GM23338 (cell line): ENCODE measurements around the gene TMEM135. TPM values are rescaled to one million over a fixed set of nuclear protein-coding genes. Genes with fewer than 3 reads are reported as not detected.
A peak's percentile ranks its signal among the peaks of the same experiment; 100 is the strongest.

Source experiments
- ATAC-seq: fragments of 200-7000 bp; cut with Tn5 transposase; 3 replicates; pipeline ENCODE4 v1.9.1; 2020
- DNase-seq: peaks from one replicate; pipeline ENCODE4 v3.0.0-alpha.2; 2015; ENCODE audit warnings: low spot score
- H2AFZ ChIP-seq: fragments of 200-600 bp; sonication (generic); 2 replicates; pipeline ENCODE4 v1.8.0; 2016; ENCODE audit warnings: antibody characterized with exemption, mild to moderate bottlenecking, moderate library complexity
- H3F3A ChIP-seq: fragments of 200-600 bp; sonication (generic); replicated peaks from 2 replicates; pipeline ENCODE4 v1.8.0; 2017; ENCODE audit warnings: antibody characterized with exemption, mixed run types, low read depth
- H3K27ac ChIP-seq: fragments of 200-600 bp; sonication (generic); 2 replicates; pipeline ENCODE4 v1.6.1; 2016; ENCODE audit warnings: low read depth
- H3K27me3 ChIP-seq: fragments of 200-600 bp; sonication (generic); 2 replicates; pipeline ENCODE4 v1.8.0; 2016; ENCODE audit warnings: mild to moderate bottlenecking, mixed run types, moderate library complexity; ENCODE audit not compliant: insufficient read depth
- H3K36me3 ChIP-seq: fragments of 200-600 bp; sonication (generic); 2 replicates; pipeline ENCODE4 v1.8.0; 2016; ENCODE audit warnings: mild to moderate bottlenecking; ENCODE audit not compliant: insufficient read depth
- H3K4me1 ChIP-seq: fragments of 200-600 bp; sonication (generic); 2 replicates; pipeline ENCODE4 v1.8.0; 2016; ENCODE audit warnings: mild to moderate bottlenecking, moderate library complexity; ENCODE audit not compliant: insufficient read depth
- H3K4me2 ChIP-seq: fragments of 200-600 bp; sonication (generic); 2 replicates; pipeline ENCODE4 v1.7.1; 2017; ENCODE audit warnings: mixed run types
- H3K4me3 ChIP-seq: fragments of 200-600 bp; sonication (generic); 2 replicates; pipeline ENCODE4 v1.6.1; 2016; ENCODE audit warnings: mixed run types
- H3K79me2 ChIP-seq: fragments of 200-600 bp; sonication (generic); replicated peaks from 2 replicates; pipeline ENCODE4 v1.8.0; 2017; ENCODE audit warnings: mild to moderate bottlenecking; ENCODE audit not compliant: insufficient read depth
- H3K9me2 ChIP-seq: fragments of 200-600 bp; sonication (generic); 2 replicates; pipeline ENCODE4 v1.8.0; 2017; ENCODE audit not compliant: insufficient read depth
- H4K20me1 ChIP-seq: fragments of 200-600 bp; sonication (generic); replicated peaks from 2 replicates; pipeline ENCODE4 v1.8.0; 2017; ENCODE audit warnings: mild to moderate bottlenecking; ENCODE audit not compliant: insufficient read depth
- H3K27ac Mint-ChIP-seq: 2 replicates; pipeline ENCODE4 v1.8.0; 2020; ENCODE audit warnings: inconsistent platforms, mild to moderate bottlenecking, moderate library complexity, mixed read lengths
- H3K27me3 Mint-ChIP-seq: 3 replicates; pipeline ENCODE4 v1.8.0; 2022; ENCODE audit warnings: low read depth, mild to moderate bottlenecking, moderate library complexity, mixed read lengths, inconsistent platforms; ENCODE audit not compliant: insufficient read depth, poor library complexity
- H3K36me3 Mint-ChIP-seq: 3 replicates; pipeline ENCODE4 v1.8.0; 2021; ENCODE audit warnings: low read depth, mild to moderate bottlenecking, inconsistent platforms, moderate library complexity, mixed read lengths
- H3K4me1 Mint-ChIP-seq: 3 replicates; pipeline ENCODE4 v1.8.0; 2020; ENCODE audit warnings: mild to moderate bottlenecking, inconsistent platforms, mixed read lengths
- H3K4me3 Mint-ChIP-seq: 3 replicates; pipeline ENCODE4 v1.8.0; 2021; ENCODE audit warnings: moderate library complexity, mild to moderate bottlenecking, inconsistent platforms, mixed read lengths
- H3K9me3 Mint-ChIP-seq: 3 replicates; pipeline ENCODE4 v1.8.0; 2020; ENCODE audit warnings: moderate library complexity, mild to moderate bottlenecking, inconsistent platforms, mixed read lengths
- CREB1 ChIP-seq: fragments of 250-450 bp; sonication (Bioruptor Pico); IDR thresholded peaks from 2 replicates; pipeline ENCODE4 v1.5.0; 2020; ENCODE audit warnings: low read depth, mild to moderate bottlenecking, moderate library complexity
- NANOG ChIP-seq: IDR thresholded peaks from 2 replicates; pipeline ENCODE4 v1.6.1; 2016; ENCODE audit warnings: antibody characterized with exemption, borderline replicate concordance
- ZNF114 ChIP-seq: fragments of 250-450 bp; sonication (Bioruptor Pico); IDR thresholded peaks from 2 replicates; pipeline ENCODE4 v1.5.0; 2020; ENCODE audit warnings: mild to moderate bottlenecking, moderate library complexity
- ZNF331 ChIP-seq: fragments of 250-450 bp; sonication (Bioruptor Pico); IDR thresholded peaks from 2 replicates; pipeline ENCODE4 v1.5.0; 2020; ENCODE audit warnings: low read depth, mild to moderate bottlenecking, moderate library complexity
- polyA plus RNA-seq: library from polyadenylated mRNA; unstranded; fragments of >200 nt; fragmentation: Nextera tagmentation; extraction: Ambion mirVana; gene quantifications from 2 replicates; pipeline ENCODE4 v1.2.1, GENCODE V29; 2016
- total RNA-seq: library from RNA; depleted of rRNA; stranded (reverse); fragments of >200 nt; shearing (Covaris generic); gene quantifications from 2 replicates; pipeline ENCODE4 v1.2.3, GENCODE V29; 2014
- TF ChIP-seq, protein P1 (sequence below): fragments of 250-450 bp; sonication (Bioruptor Pico); IDR thresholded peaks from 2 replicates; pipeline ENCODE4 v1.5.0; 2020; ENCODE audit warnings: mild to moderate bottlenecking, moderate library complexity
- TF ChIP-seq, protein P2 (sequence below): IDR thresholded peaks from one replicate; pipeline ENCODE4 v1.6.1; 2018; ENCODE audit warnings: antibody characterized with exemption; ENCODE audit not compliant: unreplicated experiment
- TF ChIP-seq, protein P3 (sequence below), 2 experiments: fragments of 200-600 bp in 1 of 2; sonication (generic) in 1 of 2; conservative IDR thresholded peaks; 2 replicates each; pipeline versions ENCODE4 v1.5.1 to v1.6.1; 2016 to 2017; ENCODE audit warnings: antibody characterized with exemption in 2 of 2, low read depth in 2 of 2, mild to moderate bottlenecking in 2 of 2, moderate library complexity in 1 of 2

The TMEM135 gene
- total and polyA plus RNA-seq, 2 experiments from 2014 or later, result 23.4 to 49.9 TPM

DNA sequence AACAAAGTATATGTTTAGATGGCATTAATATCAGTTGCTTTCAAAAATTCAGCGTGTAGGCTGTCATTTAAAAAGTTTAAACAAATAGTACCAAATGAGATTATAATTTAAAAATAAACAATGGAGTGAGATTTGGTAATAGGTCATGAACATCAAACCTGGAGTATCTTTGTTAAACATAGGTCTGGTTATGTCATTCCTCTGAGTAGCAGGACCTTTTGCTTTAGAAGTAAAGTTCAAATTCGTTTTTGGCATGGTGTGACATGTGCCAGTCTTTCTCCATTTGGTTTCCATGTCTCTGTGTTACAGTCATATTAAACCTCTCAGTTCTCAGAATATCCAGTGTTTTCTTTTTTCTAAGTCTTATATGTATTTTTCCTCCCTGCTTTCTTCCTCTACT lies 242.4 kb downstream of the TMEM135 start (continued):
- TF ChIP-seq, protein P1, sequence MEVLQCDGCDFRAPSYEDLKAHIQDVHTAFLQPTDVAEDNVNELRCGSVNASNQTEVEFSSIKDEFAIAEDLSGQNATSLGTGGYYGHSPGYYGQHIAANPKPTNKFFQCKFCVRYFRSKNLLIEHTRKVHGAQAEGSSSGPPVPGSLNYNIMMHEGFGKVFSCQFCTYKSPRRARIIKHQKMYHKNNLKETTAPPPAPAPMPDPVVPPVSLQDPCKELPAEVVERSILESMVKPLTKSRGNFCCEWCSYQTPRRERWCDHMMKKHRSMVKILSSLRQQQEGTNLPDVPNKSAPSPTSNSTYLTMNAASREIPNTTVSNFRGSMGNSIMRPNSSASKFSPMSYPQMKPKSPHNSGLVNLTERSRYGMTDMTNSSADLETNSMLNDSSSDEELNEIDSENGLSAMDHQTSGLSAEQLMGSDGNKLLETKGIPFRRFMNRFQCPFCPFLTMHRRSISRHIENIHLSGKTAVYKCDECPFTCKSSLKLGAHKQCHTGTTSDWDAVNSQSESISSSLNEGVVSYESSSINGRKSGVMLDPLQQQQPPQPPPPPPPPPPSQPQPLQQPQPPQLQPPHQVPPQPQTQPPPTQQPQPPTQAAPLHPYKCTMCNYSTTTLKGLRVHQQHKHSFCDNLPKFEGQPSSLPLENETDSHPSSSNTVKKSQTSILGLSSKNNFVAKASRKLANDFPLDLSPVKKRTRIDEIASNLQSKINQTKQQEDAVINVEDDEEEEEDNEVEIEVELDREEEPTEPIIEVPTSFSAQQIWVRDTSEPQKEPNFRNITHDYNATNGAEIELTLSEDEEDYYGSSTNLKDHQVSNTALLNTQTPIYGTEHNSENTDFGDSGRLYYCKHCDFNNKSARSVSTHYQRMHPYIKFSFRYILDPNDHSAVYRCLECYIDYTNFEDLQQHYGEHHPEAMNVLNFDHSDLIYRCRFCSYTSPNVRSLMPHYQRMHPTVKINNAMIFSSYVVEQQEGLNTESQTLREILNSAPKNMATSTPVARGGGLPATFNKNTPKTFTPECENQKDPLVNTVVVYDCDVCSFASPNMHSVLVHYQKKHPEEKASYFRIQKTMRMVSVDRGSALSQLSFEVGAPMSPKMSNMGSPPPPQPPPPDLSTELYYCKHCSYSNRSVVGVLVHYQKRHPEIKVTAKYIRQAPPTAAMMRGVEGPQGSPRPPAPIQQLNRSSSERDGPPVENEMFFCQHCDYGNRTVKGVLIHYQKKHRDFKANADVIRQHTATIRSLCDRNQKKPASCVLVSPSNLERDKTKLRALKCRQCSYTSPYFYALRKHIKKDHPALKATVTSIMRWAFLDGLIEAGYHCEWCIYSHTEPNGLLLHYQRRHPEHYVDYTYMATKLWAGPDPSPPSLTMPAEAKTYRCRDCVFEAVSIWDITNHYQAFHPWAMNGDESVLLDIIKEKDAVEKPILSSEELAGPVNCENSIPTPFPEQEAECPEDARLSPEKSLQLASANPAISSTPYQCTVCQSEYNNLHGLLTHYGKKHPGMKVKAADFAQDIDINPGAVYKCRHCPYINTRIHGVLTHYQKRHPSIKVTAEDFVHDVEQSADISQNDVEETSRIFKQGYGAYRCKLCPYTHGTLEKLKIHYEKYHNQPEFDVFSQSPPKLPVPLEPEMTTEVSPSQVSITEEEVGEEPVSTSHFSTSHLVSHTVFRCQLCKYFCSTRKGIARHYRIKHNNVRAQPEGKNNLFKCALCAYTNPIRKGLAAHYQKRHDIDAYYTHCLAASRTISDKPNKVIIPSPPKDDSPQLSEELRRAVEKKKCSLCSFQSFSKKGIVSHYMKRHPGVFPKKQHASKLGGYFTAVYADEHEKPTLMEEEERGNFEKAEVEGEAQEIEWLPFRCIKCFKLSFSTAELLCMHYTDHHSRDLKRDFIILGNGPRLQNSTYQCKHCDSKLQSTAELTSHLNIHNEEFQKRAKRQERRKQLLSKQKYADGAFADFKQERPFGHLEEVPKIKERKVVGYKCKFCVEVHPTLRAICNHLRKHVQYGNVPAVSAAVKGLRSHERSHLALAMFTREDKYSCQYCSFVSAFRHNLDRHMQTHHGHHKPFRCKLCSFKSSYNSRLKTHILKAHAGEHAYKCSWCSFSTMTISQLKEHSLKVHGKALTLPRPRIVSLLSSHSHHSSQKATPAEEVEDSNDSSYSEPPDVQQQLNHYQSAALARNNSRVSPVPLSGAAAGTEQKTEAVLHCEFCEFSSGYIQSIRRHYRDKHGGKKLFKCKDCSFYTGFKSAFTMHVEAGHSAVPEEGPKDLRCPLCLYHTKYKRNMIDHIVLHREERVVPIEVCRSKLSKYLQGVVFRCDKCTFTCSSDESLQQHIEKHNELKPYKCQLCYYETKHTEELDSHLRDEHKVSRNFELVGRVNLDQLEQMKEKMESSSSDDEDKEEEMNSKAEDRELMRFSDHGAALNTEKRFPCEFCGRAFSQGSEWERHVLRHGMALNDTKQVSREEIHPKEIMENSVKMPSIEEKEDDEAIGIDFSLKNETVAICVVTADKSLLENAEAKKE (CRISPR knock-in tag), result no peak
- TF ChIP-seq CREB1 (CRISPR knock-in tag) (no peak), ZNF114 (CRISPR knock-in tag) (no peak), ZNF331 (CRISPR knock-in tag) (no peak), NANOG (no peak)
- TF ChIP-seq, protein P2, sequence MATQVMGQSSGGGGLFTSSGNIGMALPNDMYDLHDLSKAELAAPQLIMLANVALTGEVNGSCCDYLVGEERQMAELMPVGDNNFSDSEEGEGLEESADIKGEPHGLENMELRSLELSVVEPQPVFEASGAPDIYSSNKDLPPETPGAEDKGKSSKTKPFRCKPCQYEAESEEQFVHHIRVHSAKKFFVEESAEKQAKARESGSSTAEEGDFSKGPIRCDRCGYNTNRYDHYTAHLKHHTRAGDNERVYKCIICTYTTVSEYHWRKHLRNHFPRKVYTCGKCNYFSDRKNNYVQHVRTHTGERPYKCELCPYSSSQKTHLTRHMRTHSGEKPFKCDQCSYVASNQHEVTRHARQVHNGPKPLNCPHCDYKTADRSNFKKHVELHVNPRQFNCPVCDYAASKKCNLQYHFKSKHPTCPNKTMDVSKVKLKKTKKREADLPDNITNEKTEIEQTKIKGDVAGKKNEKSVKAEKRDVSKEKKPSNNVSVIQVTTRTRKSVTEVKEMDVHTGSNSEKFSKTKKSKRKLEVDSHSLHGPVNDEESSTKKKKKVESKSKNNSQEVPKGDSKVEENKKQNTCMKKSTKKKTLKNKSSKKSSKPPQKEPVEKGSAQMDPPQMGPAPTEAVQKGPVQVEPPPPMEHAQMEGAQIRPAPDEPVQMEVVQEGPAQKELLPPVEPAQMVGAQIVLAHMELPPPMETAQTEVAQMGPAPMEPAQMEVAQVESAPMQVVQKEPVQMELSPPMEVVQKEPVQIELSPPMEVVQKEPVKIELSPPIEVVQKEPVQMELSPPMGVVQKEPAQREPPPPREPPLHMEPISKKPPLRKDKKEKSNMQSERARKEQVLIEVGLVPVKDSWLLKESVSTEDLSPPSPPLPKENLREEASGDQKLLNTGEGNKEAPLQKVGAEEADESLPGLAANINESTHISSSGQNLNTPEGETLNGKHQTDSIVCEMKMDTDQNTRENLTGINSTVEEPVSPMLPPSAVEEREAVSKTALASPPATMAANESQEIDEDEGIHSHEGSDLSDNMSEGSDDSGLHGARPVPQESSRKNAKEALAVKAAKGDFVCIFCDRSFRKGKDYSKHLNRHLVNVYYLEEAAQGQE, result no peak

DNA sequence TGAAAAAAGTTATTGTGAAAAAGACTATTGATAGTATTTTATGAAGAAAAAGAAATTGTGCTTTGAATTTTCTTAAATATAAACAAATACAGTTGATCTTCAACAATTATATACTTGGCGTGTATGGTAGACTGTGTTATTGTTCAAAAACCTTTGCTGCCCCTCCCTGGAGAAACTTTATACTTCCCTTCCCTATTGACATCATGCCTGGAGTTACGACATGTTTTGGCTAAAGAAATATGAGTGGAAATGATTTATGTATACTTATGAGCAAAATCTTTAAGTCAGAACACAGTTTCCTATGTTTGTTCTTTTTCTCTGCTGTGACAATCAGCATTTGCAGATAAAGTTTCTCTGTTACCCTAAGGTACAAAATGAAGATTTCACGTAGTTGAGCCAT lies 243.8 kb downstream of the TMEM135 start:
- no peaks in the 10 kb centered on the region for H3F3A ChIP-seq
- Mint-ChIP-seq H3K36me3 (peaks cover 11% of the 10 kb centered on the region; the same call in 2 of the 3 replicates), H3K4me1 (peaks cover 4% of the 10 kb centered on the region; the same call in 2 of the 3 replicates), H3K4me3 (no peak overlapping the region), H3K27ac (no peak overlapping the region), H3K27me3 (peaks cover 1% of the 10 kb centered on the region), H3K9me3 (peaks cover 10% of the 10 kb centered on the region; the same call in 2 of the 3 replicates)
- TF ChIP-seq, protein P3, sequence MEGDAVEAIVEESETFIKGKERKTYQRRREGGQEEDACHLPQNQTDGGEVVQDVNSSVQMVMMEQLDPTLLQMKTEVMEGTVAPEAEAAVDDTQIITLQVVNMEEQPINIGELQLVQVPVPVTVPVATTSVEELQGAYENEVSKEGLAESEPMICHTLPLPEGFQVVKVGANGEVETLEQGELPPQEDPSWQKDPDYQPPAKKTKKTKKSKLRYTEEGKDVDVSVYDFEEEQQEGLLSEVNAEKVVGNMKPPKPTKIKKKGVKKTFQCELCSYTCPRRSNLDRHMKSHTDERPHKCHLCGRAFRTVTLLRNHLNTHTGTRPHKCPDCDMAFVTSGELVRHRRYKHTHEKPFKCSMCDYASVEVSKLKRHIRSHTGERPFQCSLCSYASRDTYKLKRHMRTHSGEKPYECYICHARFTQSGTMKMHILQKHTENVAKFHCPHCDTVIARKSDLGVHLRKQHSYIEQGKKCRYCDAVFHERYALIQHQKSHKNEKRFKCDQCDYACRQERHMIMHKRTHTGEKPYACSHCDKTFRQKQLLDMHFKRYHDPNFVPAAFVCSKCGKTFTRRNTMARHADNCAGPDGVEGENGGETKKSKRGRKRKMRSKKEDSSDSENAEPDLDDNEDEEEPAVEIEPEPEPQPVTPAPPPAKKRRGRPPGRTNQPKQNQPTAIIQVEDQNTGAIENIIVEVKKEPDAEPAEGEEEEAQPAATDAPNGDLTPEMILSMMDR (conservative IDR thresholded peaks at IDR 0.05; ENCODE audit: low read depth in 2 of 2), result peak in 1 of 2 experiments; percentile 17; a peak in 1 of 4 replicates
- no peak for TF ChIP-seq ZNF114 (CRISPR knock-in tag)
- H2AFZ ChIP-seq, result no peak overlapping the region
- no peaks in the 10 kb centered on the region for H3K27me3 ChIP-seq
- no peak overlapping the region for H3K27ac ChIP-seq
- no peaks in the 10 kb centered on the region for H3K4me1 ChIP-seq
- no peak overlapping the region for H3K4me3 ChIP-seq
- ATAC-seq, result no peak
- no peaks in the 10 kb centered on the region for H3K79me2 ChIP-seq
- no peaks in the 10 kb centered on the region for H4K20me1 ChIP-seq
- H3K9me2 ChIP-seq, result no peaks in the 10 kb centered on the region
- no peaks in the 10 kb centered on the region for H3K36me3 ChIP-seq
- H3K4me2 ChIP-seq, result no peak overlapping the region
- DNase-seq, result no peak
